Measurements from ENCODE around the gene RHPN2.

Gene RHPN2

DNA sequence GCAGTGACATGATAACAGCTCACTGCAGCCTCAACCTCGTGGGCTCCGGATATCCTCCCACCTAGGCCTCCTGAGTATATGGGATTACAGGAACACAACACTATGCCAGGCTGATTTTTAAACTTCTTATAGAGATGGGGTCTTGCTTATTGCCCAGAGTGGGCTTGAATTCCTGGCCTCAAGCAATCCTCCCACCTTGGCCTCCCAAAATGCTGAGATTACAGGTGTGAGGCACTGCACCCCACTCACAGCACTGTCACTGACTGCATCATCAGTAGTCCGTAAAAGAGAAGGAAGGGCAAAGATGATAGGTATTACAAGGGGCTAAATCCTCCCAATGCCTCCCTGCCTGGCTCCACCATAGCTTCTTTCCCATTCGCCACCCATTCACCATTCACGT is 4.1 kb downstream of the RHPN2 start:
- in situ Hi-C loops (cut with MboI; ENCODE audit: low pct_unique_long_range_greater_than_20kb, low sequenced_read_pairs, unreplicated experiment) = no loop called here
- DNase-seq (ENCODE audit: low spot score) = no peak

GRCh38 chr19:33055718-33056117 is 9.0 kb downstream of the RHPN2 start:
- in situ Hi-C loops (cut with MboI; ENCODE audit: low pct_unique_long_range_greater_than_20kb, low sequenced_read_pairs, unreplicated experiment) = no loop called here
- TF ChIP-seq CTCF (IDR thresholded peaks at IDR 0.05; ENCODE audit: extremely low read depth, insufficient read depth, missing control alignments) = no peak
- DNase-seq (ENCODE audit: low spot score) = no peak

More for the DNA sequence above, 4.1 kb downstream of the RHPN2 start:
- TF ChIP-seq CTCF (IDR thresholded peaks at IDR 0.05; ENCODE audit: extremely low read depth, insufficient read depth, missing control alignments) = no peak

GRCh38 chr19:33054623-33055022 is 10.1 kb downstream of the RHPN2 start:
- in situ Hi-C loops (cut with MboI; ENCODE audit: low pct_unique_long_range_greater_than_20kb, low sequenced_read_pairs, unreplicated experiment) = no loop called here
- no peak for DNase-seq (ENCODE audit: low spot score)
- no peak for TF ChIP-seq CTCF (IDR thresholded peaks at IDR 0.05; ENCODE audit: extremely low read depth, insufficient read depth, missing control alignments)

DNA sequence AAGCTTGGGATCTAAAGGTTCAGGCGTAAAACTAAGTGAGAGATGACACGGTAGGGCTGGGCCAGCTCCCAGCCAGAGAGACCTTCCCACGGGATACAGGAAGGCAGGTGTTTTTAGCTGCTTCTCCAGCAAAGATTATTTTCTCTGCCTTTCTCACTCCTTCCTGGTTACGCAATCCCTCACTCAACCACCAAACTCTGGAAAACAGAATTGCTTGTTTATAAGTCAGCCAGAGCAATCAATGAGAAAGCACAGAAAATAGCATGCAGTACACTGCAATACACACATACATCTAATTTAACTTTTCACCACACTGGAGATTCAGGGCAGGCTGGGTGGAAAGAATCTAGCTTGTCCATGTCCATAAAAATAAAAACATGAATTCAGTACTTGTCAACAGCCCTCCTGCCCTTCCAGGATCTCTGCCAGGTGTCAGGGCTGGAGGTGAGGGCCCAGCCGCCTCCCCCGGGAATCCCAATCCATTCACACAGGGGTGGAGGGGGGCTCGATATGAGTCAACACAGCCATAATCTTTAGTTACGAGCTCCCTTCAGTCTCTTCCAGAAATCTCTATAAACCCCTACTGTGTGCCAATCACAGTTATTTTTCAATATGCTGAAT is 12.2 kb downstream of the RHPN2 start:
- no peak for TF ChIP-seq CTCF (IDR thresholded peaks at IDR 0.05; ENCODE audit: extremely low read depth, insufficient read depth, missing control alignments)
- DNase-seq (ENCODE audit: low spot score) = no peak
- in situ Hi-C loops (cut with MboI; ENCODE audit: low pct_unique_long_range_greater_than_20kb, low sequenced_read_pairs, unreplicated experiment) = no loop called here

- TF ChIP-seq CTCF (IDR thresholded peaks at IDR 0.05; ENCODE audit: extremely low read depth, insufficient read depth, missing control alignments) = no peak
- DNase-seq (ENCODE audit: low spot score) = no peak
- in situ Hi-C loops (cut with MboI; ENCODE audit: low pct_unique_long_range_greater_than_20kb, low sequenced_read_pairs, unreplicated experiment) = no loop called here
Observed at GRCh38 chr19:33050110-33050509, 14.6 kb downstream of the RHPN2 start.

GRCh38 chr19:33048806-33049676 is 15.6 kb downstream of the RHPN2 start:
- TF ChIP-seq CTCF (IDR thresholded peaks at IDR 0.05; ENCODE audit: extremely low read depth, insufficient read depth, missing control alignments) = no peak
- no peak for DNase-seq (ENCODE audit: low spot score)
- in situ Hi-C loops (cut with MboI; ENCODE audit: low pct_unique_long_range_greater_than_20kb, low sequenced_read_pairs, unreplicated experiment) = no loop called here
